Adrenal gland (tissue), 12 donors: ENCODE measurements around the gene ABCG1. TPM values are rescaled to one million over a fixed set of nuclear protein-coding genes. Genes with fewer than 3 reads are reported as not detected.

ENCODE experiments used
- DNase-seq, 7 donors: peaks; one replicate each; pipeline ENCODE4 v3.0.0-alpha.2; 2019 to 2020
- H3K27ac ChIP-seq, 5 donors: fragments of 200-600 bp; sonication (generic) in 4 of 5; 1 replicate in 3 of 5; 2 replicates in 2 of 5; pipeline versions ENCODE4 v1.5.1 to v1.8.0; 2016 to 2020; ENCODE audit warnings: mild to moderate bottlenecking in 1 of 5
- H3K27me3 ChIP-seq: fragments of 200-600 bp; 2 replicates; pipeline ENCODE4 v1.8.0; 2021
- H3K36me3 ChIP-seq, 2 donors: fragments of 200-600 bp; replicated peaks in 1 of 2; 1 replicate in 1 of 2; 2 replicates in 1 of 2; pipeline versions ENCODE4 v1.5.1 to v1.8.0; 2018 to 2022
- H3K4me1 ChIP-seq, 2 donors: fragments of 200-600 bp; replicated peaks in 1 of 2; 1 replicate in 1 of 2; 2 replicates in 1 of 2; pipeline versions ENCODE4 v1.5.1 to v1.8.0; 2018 to 2021
- H3K4me3 ChIP-seq, 4 donors: fragments of 200-600 bp; sonication (generic) in 3 of 4; one replicate each; pipeline ENCODE4 v1.5.1; 2016 to 2018
- H3K9me3 ChIP-seq, 3 donors: fragments of 200-600 bp; sonication (generic) in 1 of 3; replicated peaks in 1 of 3; 1 replicate in 2 of 3; 2 replicates in 1 of 3; pipeline versions ENCODE4 v1.5.1 to v1.8.0; 2016 to 2021
- POLR2A ChIP-seq, 2 donors: fragments of 450-650 bp; IDR thresholded peaks; one replicate each; pipeline ENCODE4 v1.6.1; 2017; ENCODE audit warnings: antibody characterized with exemption in 2 of 2, mild to moderate bottlenecking in 2 of 2, moderate library complexity in 1 of 2
- WGBS, 4 donors: extraction: QIAGEN DNeasy Blood & Tissue Kit in 2 of 4; methylation state at CpG; one replicate each; pipeline versions ENCODE4 v1.1.5 to v1.1.7; 2013 to 2017; 5-methylcytosine and 5-hydroxymethylcytosine counted together
- intact Hi-C, 2 donors: fragments of 100-400 bp; cut with DNase I; formaldehyde crosslinking; loops; one replicate each; pipeline versions ENCODE4 v1.14.1 to v1.15.0; 2022 to 2023
- polyA plus RNA-seq, 3 donors: library from polyadenylated mRNA; stranded (reverse); fragments of 200-250 nt in 2 of 3; fragments of 350-450 nt in 1 of 3; fragmentation: Illumina TruSeq in 1 of 3; extraction: RNeasy Lipid Tissue Mini Kit (QIAGEN cat#74804) in 1 of 3; gene quantifications; one replicate each; pipeline ENCODE4 v1.2.3, GENCODE V29; 2013 to 2014
- total RNA-seq, 9 donors: library from RNA; depleted of rRNA in 4 of 9; stranded (reverse); fragments of >200 nt in 4 of 9; fragments of 120-200 nt in 1 of 9; fragmentation: NEBNext Ultra II Directional in 1 of 9; extraction: Animal tissue kit (Norgen Biotek cat#: 25700) in 1 of 9; gene quantifications; one replicate each; pipeline versions ENCODE4 v1.1.0 to v1.2.4, GENCODE V29; 2013 to 2023
- TF ChIP-seq, protein P1 (sequence below), 6 experiments: fragments of 450-650 bp in 4 of 6; fragments of 200-600 bp in 2 of 6; sonication (generic) in 1 of 6; IDR thresholded peaks; 1 replicate in 5 of 6; 2 replicates in 1 of 6; pipeline versions ENCODE4 v1.5.1 to v1.8.0; 2016 to 2021; ENCODE audit warnings: antibody characterized with exemption in 6 of 6, mild to moderate bottlenecking in 2 of 6, moderate library complexity in 1 of 6
- donor health status: healthy with polysubstance abuse.
- donor health status: Bipolar disorder and iron deficiency.
- donor health status: DM: yes; HTN: yes; CAD: no.
- donor health status: DM: no; HTN: no; CAD: no.
- donor health status: DM: no; HTN: no; CAD: no.
- donor health status: DM: yes; HTN: yes; CAD: no.

The ABCG1 gene
- total and polyA plus RNA-seq, 12 donors = 23.2 to 136 (median 67.9) TPM

DNA sequence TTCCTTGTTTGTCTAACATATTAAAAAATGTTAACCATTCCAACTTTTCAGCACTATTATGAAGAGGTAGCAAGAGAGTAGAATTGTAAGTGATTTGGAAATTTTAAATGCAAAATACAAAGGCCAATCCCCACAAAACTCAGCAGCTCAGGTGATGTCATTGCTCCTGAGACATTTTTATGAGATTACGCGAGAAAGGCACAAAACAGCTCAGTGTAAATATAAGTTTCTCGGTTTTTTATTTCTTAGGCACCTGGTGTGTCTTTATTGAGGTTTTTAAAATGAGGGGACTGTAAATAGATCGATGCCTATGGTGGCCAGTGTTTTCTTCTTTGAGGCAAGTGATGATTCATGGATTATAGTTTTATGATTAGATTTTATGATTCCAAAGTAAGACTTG lies 6.1 kb downstream of the ABCG1 start:
- H3K36me3 ChIP-seq = no peaks in the 10 kb centered on the region
- no peaks in the 10 kb centered on the region for H3K27me3 ChIP-seq
- no peak for DNase-seq
- H3K4me1 ChIP-seq = peaks cover 45 to 52% of the 10 kb centered on the region in 2 donors
- no peaks in the 10 kb centered on the region for H3K9me3 ChIP-seq
- H3K27ac ChIP-seq = peak overlapping the region in 1 of 5 donors; percentile 45
- H3K4me3 ChIP-seq = no peak overlapping the region
- intact Hi-C loops = no loop called here
- TF ChIP-seq, protein P1, sequence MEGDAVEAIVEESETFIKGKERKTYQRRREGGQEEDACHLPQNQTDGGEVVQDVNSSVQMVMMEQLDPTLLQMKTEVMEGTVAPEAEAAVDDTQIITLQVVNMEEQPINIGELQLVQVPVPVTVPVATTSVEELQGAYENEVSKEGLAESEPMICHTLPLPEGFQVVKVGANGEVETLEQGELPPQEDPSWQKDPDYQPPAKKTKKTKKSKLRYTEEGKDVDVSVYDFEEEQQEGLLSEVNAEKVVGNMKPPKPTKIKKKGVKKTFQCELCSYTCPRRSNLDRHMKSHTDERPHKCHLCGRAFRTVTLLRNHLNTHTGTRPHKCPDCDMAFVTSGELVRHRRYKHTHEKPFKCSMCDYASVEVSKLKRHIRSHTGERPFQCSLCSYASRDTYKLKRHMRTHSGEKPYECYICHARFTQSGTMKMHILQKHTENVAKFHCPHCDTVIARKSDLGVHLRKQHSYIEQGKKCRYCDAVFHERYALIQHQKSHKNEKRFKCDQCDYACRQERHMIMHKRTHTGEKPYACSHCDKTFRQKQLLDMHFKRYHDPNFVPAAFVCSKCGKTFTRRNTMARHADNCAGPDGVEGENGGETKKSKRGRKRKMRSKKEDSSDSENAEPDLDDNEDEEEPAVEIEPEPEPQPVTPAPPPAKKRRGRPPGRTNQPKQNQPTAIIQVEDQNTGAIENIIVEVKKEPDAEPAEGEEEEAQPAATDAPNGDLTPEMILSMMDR (IDR thresholded peaks at IDR 0.05) = no peak
- TF ChIP-seq POLR2A (IDR thresholded peaks at IDR 0.05) = no peak
- 81 to 90% (median 85%) methylated on average over 4 of the region's 4 CpGs for WGBS, 4 donors

DNA sequence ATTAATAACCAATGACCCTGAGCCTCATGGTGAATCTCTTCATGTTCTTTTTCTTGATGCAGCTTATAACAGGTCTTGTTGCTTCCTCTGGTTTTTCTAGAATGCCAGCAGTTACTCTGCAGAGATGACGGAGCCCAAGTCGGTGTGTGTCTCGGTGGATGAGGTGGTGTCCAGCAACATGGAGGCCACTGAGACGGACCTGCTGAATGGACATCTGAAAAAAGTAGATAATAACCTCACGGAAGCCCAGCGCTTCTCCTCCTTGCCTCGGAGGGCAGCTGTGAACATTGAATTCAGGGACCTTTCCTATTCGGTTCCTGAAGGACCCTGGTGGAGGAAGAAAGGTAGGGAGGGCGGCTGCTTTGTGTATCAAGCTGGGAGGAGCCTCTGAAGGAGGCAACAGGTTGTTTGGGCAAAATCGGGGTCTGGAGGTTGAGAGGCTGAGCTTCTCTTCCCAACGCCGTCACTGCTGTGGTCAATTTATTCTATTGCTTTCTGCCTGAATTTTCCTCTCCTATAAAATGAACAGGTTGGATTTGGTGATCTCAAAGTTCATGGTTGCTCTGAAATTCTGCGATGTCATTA lies 6.7 kb downstream of the ABCG1 start:
- H3K4me3 ChIP-seq = no peak overlapping the region
- no peaks in the 10 kb centered on the region for H3K9me3 ChIP-seq
- H3K4me1 ChIP-seq = peaks cover 47 to 55% of the 10 kb centered on the region in 2 donors
- no peak for TF ChIP-seq POLR2A (IDR thresholded peaks at IDR 0.05)
- TF ChIP-seq, protein P1 (IDR thresholded peaks at IDR 0.05) = no peak
- H3K27ac ChIP-seq = peak overlapping the region in 2 of 5 donors; percentile 8 to 45
- intact Hi-C loops = no loop called here
- H3K36me3 ChIP-seq = no peaks in the 10 kb centered on the region
- peak in 3 of 7 donors; percentile 8 to 43 (median 13) for DNase-seq
- WGBS, 4 donors = 88 to 95% (median 90%) methylated on average over 13 of the region's 13 CpGs
- no peaks in the 10 kb centered on the region for H3K27me3 ChIP-seq

DNA sequence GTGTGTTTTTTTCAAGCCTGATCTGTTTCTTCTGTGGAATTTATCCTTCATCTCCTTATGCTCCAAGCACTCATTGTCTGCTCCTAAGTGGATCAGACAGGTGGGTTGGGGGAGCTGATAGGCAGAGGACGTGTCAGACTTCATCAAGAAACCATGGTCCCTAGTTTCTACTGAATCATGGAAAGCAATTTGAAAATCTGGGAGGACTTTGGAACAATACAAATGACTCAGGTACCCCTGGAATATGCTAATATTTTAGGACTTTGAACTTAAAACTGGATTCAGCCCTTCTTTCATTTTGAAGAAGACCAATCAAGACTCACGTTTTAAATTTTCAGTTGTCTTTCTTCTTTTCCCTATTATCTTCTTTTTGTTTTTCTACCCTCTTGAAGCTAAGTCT lies 7.7 kb downstream of the ABCG1 start:
- no peaks in the 10 kb centered on the region for H3K27me3 ChIP-seq
- H3K27ac ChIP-seq = peak overlapping the region in 1 of 5 donors; percentile 85
- H3K9me3 ChIP-seq = no peaks in the 10 kb centered on the region
- no peak for DNase-seq
- H3K4me1 ChIP-seq = peaks cover 47 to 54% of the 10 kb centered on the region in 2 donors
- no peak overlapping the region for H3K4me3 ChIP-seq
- no peaks in the 10 kb centered on the region for H3K36me3 ChIP-seq
- intact Hi-C loops = no loop called here
- no peak for TF ChIP-seq POLR2A (IDR thresholded peaks at IDR 0.05)
- TF ChIP-seq, protein P1 (IDR thresholded peaks at IDR 0.05) = no peak
- 84 to 92% (median 90%) methylated on average over 2 of the region's 2 CpGs for WGBS, 4 donors

DNA sequence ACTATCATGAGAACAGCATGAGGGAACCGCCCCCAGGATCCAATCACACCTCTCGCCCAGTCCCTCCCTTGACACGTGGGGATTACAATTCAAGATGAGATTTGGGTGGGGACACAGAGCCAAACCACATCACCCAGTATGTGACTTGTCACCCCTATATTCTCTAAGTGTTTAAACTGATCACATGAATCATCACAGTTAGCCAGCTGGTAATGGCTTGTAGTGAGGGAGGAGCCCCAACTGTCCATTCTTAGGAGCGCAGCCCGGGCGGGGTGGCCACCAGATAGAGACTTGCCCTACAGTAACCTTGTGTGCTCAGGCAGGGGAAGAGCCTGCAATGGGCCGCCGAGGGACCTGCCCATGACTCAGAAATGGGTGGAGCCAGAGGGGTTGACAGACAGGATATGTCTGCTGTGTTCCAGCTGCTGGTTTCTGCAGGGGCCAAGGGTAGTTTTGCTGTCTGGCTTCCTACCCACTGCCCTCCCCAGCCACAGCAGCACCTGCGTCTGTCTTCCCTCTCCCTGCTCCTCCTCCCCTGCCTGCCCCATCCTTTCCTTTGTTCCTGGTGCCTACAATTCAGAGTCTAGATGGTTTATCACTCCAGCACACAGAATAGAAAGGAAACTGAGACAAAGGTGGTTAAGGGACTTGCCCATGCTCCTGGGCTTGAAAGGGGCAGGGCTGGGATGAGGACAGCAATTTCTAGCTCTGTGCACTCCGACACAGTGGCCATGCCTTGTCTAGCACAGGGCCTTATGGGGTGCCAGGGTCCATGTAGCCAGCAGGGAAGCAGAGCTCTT lies 9.2 kb downstream of the ABCG1 start:
- WGBS, 4 donors = 20 to 44% (median 25%) methylated on average over 5 to 10 of the region's 10 CpGs
- DNase-seq = peak; percentile 93 to 99 (median 98)
- Histone ChIP-seq H3K4me1 (peaks cover 51 to 57% of the 10 kb centered on the region in 2 donors), H3K27ac (peak overlapping the region; percentile 27 to 90 (median 74)), H3K4me3 (no peak overlapping the region), H3K36me3 (no peaks in the 10 kb centered on the region), H3K27me3 (no peaks in the 10 kb centered on the region), H3K9me3 (no peaks in the 10 kb centered on the region)
- intact Hi-C loops = no loop called here
- TF ChIP-seq, protein P1 (IDR thresholded peaks at IDR 0.05) = peak in 1 of 6 experiments; percentile 11
- TF ChIP-seq POLR2A (IDR thresholded peaks at IDR 0.05) = peak in 1 of 2 donors; percentile 65
